ENCODE results near the gene CEP170. TPM values are rescaled to one million over a fixed set of nuclear protein-coding genes. Genes with fewer than 3 reads are reported as not detected.

CEP170 gene
- 100 to 1,000 TPM in 1 of 4 donors, 10 to 100 TPM in 3; 40.3 to 114 (median 55.6) TPM for total RNA-seq

DNA sequence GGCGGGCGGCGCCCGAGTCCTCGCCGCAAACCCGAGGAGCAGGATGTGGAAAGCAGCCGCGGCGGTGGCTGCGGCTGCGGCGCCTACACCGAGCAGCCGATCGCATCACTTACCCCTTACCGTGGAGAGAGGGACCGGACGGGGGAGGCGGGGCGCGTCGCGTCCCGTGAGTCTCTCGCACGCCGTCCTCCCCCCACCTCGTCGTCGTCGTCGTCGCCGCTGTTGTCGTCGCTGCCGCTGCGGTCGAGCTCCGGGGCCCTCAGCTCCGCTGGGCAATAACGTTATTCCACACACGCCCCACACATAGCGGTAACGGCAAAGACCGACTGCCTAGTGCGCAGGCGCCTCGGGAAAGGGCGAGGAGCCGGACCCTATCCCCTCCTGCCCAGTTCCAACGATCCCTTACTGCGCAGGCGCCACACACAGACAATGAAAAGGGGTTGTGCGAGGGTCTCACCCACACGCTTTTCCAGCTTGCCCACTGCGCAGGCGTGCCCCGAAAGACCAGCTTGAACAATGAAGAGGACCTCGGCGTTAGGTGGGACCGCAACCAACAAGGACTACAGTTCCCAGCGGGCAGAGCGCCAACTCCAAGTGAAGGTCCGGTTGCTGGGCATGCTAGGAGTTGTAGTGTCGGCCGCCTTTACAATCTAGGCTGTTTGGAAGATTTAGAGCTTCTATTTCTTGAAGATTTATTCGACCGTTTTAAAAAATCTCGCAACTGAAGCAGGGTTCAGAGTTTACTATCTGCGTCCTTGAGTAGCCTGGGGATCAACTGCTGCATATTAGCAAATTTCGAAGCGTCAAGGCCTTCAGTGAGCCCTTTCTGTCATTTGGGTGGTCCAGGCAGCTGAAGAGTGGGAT lies at the start of gene CEP170:
CEP170 (minus strand) TSS at position 355 of the 864 bp plus-strand sequence. CDS start 30,001 bp downstream, outside the sequence.
- H3K27ac ChIP-seq = peak within 1 kb of the TSS; percentile 91 to 96
- H3K27me3 ChIP-seq = no peaks in the 10 kb centered on the region
- peak; percentile 93 to 97 for DNase-seq
- H3K4me1 ChIP-seq = peaks cover 0 to 6% of the 10 kb centered on the region in 2 donors
- peak in 1 of 2 donors; percentile 80 for TF ChIP-seq POLR2A (IDR thresholded peaks at IDR 0.05)
- TF ChIP-seq, protein P1, sequence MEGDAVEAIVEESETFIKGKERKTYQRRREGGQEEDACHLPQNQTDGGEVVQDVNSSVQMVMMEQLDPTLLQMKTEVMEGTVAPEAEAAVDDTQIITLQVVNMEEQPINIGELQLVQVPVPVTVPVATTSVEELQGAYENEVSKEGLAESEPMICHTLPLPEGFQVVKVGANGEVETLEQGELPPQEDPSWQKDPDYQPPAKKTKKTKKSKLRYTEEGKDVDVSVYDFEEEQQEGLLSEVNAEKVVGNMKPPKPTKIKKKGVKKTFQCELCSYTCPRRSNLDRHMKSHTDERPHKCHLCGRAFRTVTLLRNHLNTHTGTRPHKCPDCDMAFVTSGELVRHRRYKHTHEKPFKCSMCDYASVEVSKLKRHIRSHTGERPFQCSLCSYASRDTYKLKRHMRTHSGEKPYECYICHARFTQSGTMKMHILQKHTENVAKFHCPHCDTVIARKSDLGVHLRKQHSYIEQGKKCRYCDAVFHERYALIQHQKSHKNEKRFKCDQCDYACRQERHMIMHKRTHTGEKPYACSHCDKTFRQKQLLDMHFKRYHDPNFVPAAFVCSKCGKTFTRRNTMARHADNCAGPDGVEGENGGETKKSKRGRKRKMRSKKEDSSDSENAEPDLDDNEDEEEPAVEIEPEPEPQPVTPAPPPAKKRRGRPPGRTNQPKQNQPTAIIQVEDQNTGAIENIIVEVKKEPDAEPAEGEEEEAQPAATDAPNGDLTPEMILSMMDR (IDR thresholded peaks at IDR 0.05) = no peak
- intact Hi-C loops (cut with DNase I; ENCODE audit: low total_unique reads) = no loop called here
- peak within 1 kb of the TSS; percentile 73 to 82 for H3K4me3 ChIP-seq
- no peaks in the 10 kb centered on the region for H3K36me3 ChIP-seq
- no peaks in the 10 kb centered on the region for H3K9me3 ChIP-seq

DNA sequence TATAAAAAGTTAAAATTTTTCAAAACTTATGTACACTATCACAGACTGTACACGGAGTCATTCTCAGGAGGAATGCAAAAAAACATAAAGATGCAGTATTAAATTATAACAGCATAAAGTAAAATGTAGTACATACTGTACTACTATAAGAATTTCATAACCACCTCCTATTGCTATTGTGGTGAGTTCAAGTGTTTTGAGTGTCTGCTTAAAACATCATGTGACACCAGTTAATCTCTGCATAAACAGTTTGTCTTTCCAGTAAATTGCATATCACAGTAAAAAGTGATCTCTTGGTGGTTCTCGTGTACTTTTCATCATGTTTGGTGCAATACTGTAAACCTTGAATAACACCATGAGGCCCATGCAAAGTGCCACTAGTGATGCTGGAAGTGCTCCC lies 46.0 kb upstream of the CEP170 start:
- H3K9me3 ChIP-seq = no peaks in the 10 kb centered on the region
- no peak for TF ChIP-seq POLR2A (IDR thresholded peaks at IDR 0.05)
- no peaks in the 10 kb centered on the region for H3K36me3 ChIP-seq
- H3K4me3 ChIP-seq = no peak overlapping the region
- DNase-seq = no peak
- no peak overlapping the region for H3K27ac ChIP-seq
- H3K4me1 ChIP-seq = no peaks in the 10 kb centered on the region
- no peaks in the 10 kb centered on the region for H3K27me3 ChIP-seq
- intact Hi-C loops (cut with DNase I; ENCODE audit: low total_unique reads) = no loop called here

DNA sequence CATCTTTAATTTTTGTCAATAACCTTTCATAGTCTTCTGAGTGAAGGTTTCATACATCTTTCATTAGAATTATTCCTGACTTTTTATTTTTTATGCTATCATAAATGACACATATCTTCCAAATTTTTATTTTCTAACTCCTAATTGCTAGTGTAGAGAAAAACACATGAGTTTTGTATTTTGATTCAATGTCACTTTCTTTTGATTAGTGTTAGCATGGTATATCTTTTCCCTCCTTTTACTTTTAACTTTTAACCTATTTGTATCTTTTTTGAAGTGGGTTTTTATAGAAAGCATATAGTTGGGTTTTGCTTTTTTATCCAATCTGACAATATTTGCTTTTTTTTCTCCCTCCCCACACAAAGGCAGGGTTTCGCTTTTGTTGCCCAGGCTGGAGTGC lies 44.0 kb upstream of the CEP170 start:
- Histone ChIP-seq H3K9me3 (peaks cover 0 to 3% of the 10 kb centered on the region in 2 donors), H3K27ac (no peak overlapping the region), H3K4me1 (no peaks in the 10 kb centered on the region), H3K27me3 (no peaks in the 10 kb centered on the region), H3K36me3 (no peaks in the 10 kb centered on the region), H3K4me3 (no peak overlapping the region)
- TF ChIP-seq POLR2A (IDR thresholded peaks at IDR 0.05) = no peak
- TF ChIP-seq, protein P1 (IDR thresholded peaks at IDR 0.05) = no peak
- intact Hi-C loops (cut with DNase I; ENCODE audit: low total_unique reads) = no loop called here
- DNase-seq = no peak

DNA sequence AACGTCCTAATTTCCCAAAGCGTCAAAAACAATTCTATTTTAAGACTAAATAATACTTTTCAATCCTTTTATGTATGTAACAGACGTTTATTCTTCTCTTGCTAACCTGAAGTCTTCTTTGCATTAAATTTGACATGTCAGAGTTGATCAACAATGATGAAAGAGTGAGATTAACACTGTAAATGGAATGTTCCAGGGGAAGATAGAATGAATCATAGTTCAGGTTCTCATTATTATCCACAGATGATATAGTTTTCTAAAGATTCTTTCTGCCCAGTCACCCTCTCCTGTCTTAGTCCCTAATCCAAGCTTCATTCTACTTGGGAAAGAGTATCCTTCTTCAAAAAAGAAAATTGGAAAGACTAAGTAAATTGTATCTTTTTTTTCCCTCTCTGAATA lies 39.6 kb upstream of the CEP170 start:
- intact Hi-C loops (cut with DNase I; ENCODE audit: low total_unique reads) = no loop called here
- H3K36me3 ChIP-seq = no peaks in the 10 kb centered on the region
- no peak for TF ChIP-seq POLR2A (IDR thresholded peaks at IDR 0.05)
- TF ChIP-seq, protein P1 (IDR thresholded peaks at IDR 0.05) = no peak

DNA sequence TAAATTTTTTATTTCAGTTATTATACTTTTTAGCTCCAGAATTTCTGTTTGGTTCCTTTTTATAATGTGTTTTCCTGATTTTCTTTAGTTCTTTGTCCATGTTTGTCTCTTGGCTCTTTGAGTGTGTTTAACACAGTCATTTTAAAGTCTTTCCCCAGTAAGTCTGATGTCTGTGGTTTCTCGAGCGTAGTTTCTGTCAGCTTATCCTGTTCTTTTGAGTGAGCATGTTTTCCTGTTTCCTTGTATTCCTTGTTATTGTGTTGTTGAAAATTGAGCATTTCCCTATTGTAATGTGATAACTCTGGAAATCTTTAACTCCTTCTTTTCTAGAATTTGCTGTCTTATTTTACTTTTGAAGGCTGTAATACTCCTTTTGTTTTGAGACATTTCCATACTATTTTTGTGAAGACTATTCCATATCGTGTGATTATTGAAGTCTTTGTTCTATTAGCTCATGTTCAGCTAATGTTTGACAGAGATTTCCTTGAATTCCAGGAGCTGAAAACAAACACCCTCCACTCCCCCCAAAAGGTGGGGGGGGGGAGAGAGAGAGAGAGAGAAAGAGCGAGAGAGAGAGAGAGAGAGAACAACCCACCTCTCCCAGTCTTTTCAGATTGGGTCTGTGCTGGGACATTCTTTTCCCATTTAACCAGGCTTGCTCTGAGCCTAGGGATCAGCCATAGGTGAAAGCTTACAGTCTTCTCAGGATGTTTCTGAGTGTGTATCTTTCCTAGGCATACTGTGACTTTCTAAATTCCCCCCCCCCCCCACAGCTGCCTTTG lies 39.1 kb upstream of the CEP170 start:
- H3K27me3 ChIP-seq = no peaks in the 10 kb centered on the region
- TF ChIP-seq POLR2A (IDR thresholded peaks at IDR 0.05) = no peak
- TF ChIP-seq, protein P1 (IDR thresholded peaks at IDR 0.05) = no peak
- H3K4me3 ChIP-seq = no peak overlapping the region
- H3K36me3 ChIP-seq = no peaks in the 10 kb centered on the region
- no peak overlapping the region for H3K27ac ChIP-seq
- DNase-seq = no peak
- H3K9me3 ChIP-seq = peaks cover 0 to 13% of the 10 kb centered on the region in 2 donors
- intact Hi-C loops (cut with DNase I; ENCODE audit: low total_unique reads) = no loop called here
- no peaks in the 10 kb centered on the region for H3K4me1 ChIP-seq

More for the DNA sequence above, 39.6 kb upstream of the CEP170 start:
- DNase-seq = no peak
- H3K4me3 ChIP-seq = no peak overlapping the region
- no peaks in the 10 kb centered on the region for H3K27me3 ChIP-seq
- H3K4me1 ChIP-seq = no peaks in the 10 kb centered on the region
- H3K27ac ChIP-seq = no peak overlapping the region
- peaks cover 0 to 13% of the 10 kb centered on the region in 2 donors for H3K9me3 ChIP-seq

Measured in uterus (tissue), 4 donors.